22Rv1 (cell line): ENCODE results near the gene CACNG5.

ENCODE experiments used
- CTCF ChIP-seq: fragments of 450-650 bp; IDR thresholded peaks from 2 replicates; pipeline ENCODE4 v1.5.1; 2017; ENCODE audit warnings: mild to moderate bottlenecking
- ZFX ChIP-seq: fragments of 450-650 bp; IDR thresholded peaks from 2 replicates; pipeline ENCODE4 v1.6.1; 2017; ENCODE audit warnings: antibody characterized with exemption, borderline replicate concordance

- TF ChIP-seq CTCF, result no peak
- TF ChIP-seq ZFX, result no peak
These were observed 5.1 kb downstream of the CACNG5 start for GRCh38 chr17:66840061-66840460.
